ENCODE data around the gene FOXJ3.

Gene FOXJ3

DNA sequence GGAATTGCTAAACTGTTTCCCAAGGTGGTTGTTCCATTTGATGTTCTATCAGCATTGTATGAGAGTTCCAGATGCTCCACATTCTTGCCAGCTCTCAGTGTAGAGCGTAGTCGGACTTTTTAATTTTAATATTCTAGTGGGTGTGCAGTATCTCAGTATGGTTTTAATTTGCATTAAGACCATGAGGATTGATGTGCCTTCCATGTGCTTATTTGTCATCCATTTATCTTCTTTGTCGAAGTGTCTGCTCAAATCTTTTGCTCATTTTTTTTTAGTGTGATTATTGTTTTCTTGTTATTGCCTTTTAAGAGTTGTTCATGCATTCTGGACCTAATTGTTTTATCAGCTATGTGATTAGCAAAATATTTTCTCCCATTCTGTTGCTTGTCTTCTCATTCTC, 195.6 kb downstream of the FOXJ3 start:
- no peak for DNase-seq

DNA sequence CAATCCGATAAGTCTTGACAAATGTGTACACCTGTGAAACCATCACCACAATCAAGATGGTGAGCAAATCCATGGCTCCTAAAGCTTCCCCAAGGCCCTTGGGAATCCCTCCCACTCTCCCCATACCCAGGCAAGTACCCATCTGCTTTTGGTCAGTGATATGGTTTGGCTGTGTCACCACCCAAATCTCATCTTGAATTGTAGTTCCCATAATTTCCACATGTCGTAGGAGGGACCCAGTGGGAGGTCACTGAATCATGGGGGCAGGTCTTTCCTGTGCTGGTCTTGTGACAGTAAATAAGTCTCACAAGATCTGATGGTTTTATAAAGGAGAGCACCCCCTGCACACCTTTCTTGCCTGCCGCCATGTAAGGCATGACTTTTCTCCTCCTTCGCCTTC, 196.4 kb downstream of the FOXJ3 start:
- DNase-seq = no peak

DNA sequence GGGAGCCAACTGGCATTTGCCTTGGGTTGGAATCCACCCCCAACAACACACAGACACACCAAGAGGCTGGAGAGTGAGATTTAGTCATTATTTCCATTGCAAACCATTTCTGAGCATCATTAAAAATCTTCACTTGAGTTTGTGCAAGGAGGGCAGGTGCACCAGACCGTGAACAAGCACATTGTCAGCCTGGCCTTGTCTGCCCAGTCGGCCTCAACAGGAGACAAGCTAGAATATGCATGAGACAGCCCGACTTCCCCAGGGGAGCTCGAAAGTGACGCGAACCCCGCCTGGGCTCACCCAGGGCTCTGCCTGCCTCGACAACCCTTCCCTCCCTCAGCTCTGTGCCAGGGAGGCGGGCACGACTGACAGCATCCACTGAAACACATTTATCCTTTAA, 197.3 kb downstream of the FOXJ3 start:
- no peak for DNase-seq

DNA sequence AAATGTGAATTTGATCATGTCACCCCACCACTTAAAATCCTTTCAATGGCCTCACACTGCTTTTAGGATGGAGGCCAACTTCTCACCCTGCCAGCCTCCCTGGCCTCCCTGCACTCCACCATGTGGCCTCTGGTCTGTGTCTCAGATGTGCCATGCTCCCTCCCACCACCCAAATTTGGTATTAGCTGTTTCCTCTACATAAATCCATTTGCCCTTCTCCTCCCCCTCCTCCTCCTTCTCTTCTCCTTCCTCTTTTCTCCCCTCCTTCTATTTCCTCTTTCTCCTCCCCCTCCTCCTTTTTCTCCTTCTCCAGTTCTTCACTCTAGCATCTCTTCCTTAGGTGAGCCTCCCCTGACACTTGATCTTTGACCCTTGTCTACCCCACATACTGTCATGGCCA, 198.6 kb downstream of the FOXJ3 start:
- no peak for DNase-seq

DNA sequence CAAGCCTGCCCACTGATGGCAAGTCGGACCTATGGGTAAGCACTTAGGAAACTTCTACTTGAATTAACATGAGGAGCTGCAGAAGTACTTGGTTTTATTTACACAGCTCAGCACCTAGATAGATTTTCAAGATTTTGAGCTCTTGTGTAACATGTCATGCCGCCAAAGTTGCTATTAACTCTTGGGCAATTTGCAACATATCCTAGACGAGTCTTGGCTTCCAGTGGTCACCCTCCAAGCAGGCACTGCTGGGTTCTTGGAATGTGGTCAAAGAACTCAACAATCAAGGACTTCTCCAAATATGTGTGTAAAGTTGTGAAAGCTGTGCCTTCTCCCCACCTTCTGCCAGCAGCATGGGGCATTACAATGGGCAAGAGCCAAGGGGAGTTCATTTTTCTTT, 199.6 kb downstream of the FOXJ3 start:
- DNase-seq = no peak

DNA sequence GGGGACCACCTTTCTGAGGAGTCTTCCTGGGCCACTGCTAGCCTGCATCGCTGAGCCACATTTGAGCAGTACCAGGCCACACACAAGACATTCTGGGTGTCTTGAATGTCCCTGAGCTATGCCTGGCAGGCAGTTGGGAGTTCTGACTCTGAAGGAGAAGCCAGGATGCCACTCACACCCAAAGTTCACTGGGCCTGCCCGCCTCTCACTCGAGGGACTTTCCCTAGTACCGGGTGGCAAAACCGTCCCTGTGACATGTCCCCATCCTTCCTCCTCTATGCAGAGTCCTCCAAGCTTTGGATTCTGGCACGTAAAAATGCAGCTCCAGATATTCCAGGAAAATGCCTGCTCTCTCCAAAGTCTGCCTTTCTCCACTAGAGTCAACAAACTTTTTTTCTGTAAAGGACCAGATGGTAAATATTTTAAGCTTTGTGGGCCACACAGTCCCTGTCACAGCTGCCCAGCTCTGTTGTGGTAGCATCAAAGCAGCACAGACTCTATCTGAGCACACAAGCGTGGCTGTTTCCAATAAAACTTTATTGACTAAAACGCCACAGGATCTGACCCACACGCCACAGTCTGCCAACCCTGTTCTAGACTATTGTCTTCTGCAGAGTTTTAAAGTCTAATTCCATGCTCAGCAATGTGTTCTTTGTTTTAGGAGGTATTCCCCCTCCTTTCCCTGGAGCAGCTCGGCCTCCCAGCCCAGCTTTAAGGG, 201.1 kb downstream of the FOXJ3 start:
- no peak for DNase-seq

DNA sequence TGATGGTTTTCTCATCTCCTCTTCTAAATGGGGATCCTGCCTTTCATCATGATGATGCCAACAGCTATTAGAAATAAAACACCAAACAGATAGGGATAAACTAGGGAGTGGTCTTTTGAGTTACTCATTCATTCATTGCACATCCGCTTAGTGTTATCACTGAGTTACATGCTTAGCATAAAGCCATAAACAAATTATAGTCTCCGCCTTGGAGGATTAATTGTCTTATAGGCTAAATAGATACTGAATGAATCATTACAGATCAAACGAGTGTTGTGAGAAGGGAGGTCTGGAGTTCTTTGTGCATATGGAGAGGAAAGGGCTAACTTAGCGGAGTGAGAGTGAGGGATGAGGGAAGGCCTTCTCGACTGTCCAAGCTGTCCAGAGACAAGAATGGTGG, 201.6 kb downstream of the FOXJ3 start:
- DNase-seq = no peak

DNA sequence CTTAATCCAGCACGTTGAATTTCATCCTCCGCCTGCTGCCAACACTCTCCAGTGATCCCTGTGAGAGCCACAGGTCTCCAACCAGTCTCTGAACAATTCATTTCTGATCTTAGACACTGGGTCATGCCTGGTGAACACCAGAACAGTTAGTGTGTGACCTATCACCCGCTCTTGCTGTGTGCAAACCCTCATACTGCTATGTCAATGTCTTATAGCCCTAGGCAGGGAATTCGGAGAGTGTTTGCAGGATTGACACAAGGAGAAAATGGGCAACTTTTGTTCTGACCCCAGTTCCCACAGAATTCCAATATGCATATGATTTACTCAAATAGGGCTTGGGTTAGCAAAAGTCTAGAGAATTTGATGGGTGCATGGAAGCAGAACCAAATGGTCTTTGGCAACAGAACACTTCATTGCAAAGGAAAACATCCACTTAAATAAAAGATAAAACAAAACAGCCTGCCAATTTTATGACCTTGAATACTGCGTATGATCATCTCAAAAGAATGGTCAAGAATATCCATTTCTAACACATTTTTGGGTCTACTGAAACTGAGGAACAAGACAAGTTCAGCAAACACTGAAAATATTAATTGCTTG, 204.9 kb downstream of the FOXJ3 start:
- no peak for DNase-seq

DNA sequence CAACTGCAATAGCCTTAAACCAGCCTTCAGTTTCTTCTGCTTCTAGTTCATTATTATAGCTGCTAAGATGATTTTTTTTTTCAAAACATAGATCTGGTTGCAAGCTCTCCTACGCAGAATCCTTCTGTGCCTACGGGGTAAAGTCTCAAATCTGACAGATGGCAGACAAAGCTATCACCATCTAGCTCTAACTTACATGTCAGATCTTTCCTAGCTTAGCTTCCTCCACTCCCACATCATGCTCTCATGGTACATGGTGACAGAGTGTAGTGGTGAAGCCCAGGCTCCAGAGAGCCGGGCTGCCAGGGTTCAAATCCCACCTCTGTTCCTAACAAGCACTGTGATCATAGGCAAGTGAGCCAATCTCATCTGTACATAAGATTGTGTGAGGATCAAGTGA, 206.1 kb downstream of the FOXJ3 start:
- DNase-seq = no peak

DNA sequence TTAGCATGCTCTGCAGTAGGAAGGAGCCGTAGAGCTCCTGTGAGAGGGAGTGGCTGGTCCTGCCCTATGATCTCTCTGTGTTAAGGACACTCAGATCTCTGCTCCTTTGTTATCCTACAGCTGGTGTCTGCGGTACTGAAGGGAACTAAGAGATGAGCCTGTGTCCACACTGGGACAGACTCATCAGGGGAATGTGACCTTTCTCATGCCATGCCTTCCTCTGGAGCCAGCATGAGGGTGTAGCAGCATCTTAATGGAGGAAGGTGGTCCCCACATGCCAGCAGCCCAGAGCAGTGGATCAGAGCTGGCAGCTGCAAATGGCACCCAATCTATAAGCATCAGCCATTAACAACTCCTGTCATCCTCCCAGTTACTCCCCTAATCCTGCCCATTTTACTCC, 206.5 kb downstream of the FOXJ3 start:
- no peak for DNase-seq

DNA sequence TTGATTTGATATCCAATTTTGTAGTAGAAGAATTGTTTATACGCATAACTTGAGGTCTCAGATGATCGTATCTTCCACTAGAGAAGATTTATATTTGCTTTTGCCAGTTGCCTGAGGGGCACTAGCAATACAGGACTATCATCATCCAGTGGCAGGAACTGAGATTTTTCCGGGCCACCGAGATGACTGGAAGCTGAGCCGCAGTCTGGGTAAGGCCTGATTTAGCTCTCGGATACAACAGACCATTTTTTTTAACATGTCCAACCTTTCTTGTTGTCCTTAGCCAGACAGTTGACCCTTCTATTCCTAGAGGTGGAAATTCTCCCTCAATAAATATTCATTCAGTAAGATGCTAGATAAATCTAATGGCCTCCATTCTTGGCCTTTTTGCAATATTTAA, 207.3 kb downstream of the FOXJ3 start:
- no peak for DNase-seq
